Measurements from ENCODE around the gene RASSF7. TPM values are rescaled to one million over a fixed set of nuclear protein-coding genes. Genes with fewer than 3 reads are reported as not detected.

The RASSF7 gene
- total RNA-seq, 2 experiments from 2014 or later = 32.7 to 32.8 TPM

- no peaks in the 10 kb centered on the region for H3K4me1 Mint-ChIP-seq
- DNase-seq = no peak
- no peaks in the 10 kb centered on the region for H3K27me3 Mint-ChIP-seq
- no peaks in the 10 kb centered on the region for H3K36me3 Mint-ChIP-seq (ENCODE audit: low read depth)
- no peak overlapping the region for H3K27ac Mint-ChIP-seq
- H3K4me3 Mint-ChIP-seq = no peak overlapping the region
- ChIA-PET POLR2A (no interaction called here), CTCF (no interaction called here)
- no peaks in the 10 kb centered on the region for H3K9me3 Mint-ChIP-seq
Measured at GRCh38 chr11:550021-550745, 10.6 kb upstream of the RASSF7 start.

- Mint-ChIP-seq H3K27me3 (no peaks in the 10 kb centered on the region), H3K4me3 (no peak overlapping the region), H3K36me3 (ENCODE audit: low read depth) (no peaks in the 10 kb centered on the region), H3K27ac (no peak overlapping the region), H3K4me1 (no peaks in the 10 kb centered on the region), H3K9me3 (no peaks in the 10 kb centered on the region)
- CTCF ChIA-PET = no interaction called here
- DNase-seq = no peak
- POLR2A ChIA-PET = no interaction called here
Measured at GRCh38 chr11:550746-551085, 10.1 kb upstream of the RASSF7 start.

- Mint-ChIP-seq H3K4me3 (no peak overlapping the region), H3K4me1 (no peaks in the 10 kb centered on the region), H3K36me3 (ENCODE audit: low read depth) (no peaks in the 10 kb centered on the region), H3K27me3 (peaks cover under 1% of the 10 kb centered on the region), H3K27ac (no peak overlapping the region), H3K9me3 (no peaks in the 10 kb centered on the region)
- ChIA-PET POLR2A (no interaction called here), CTCF (no interaction called here)
- no peak for DNase-seq
Measured at GRCh38 chr11:551131-551530, 9.6 kb upstream of the RASSF7 start.

GRCh38 chr11:551596-551995 is 9.2 kb upstream of the RASSF7 start:
- ChIA-PET CTCF (no interaction called here), POLR2A (no interaction called here)
- Mint-ChIP-seq H3K27ac (no peak overlapping the region), H3K27me3 (peaks cover 5% of the 10 kb centered on the region), H3K9me3 (no peaks in the 10 kb centered on the region), H3K36me3 (ENCODE audit: low read depth) (no peaks in the 10 kb centered on the region), H3K4me3 (no peak overlapping the region), H3K4me1 (peaks cover 4% of the 10 kb centered on the region)
- DNase-seq = no peak

- CTCF ChIA-PET = interaction anchor here (1.4 to 2.8 kb wide), 3 partner anchors 11 to 171 kb away, joined by 5 to 17 read pairs (median 7); partner anchors contain the start of gene PHRF1
- Mint-ChIP-seq H3K27me3 (peaks cover 12% of the 10 kb centered on the region), H3K4me1 (peaks cover 4% of the 10 kb centered on the region), H3K36me3 (ENCODE audit: low read depth) (no peaks in the 10 kb centered on the region), H3K9me3 (no peaks in the 10 kb centered on the region), H3K4me3 (no peak overlapping the region), H3K27ac (no peak overlapping the region)
- no peak for DNase-seq
- POLR2A ChIA-PET = interaction anchor here (2.0 to 5.9 kb wide), 2 partner anchors 15 to 142 kb away, joined by 11 to 25 read pairs; partner anchors contain the start of genes DEAF1 and TMEM80
Measured at GRCh38 chr11:553083-553987, 7.4 kb upstream of the RASSF7 start.

- Mint-ChIP-seq H3K27ac (no peak overlapping the region), H3K4me3 (no peak overlapping the region), H3K27me3 (peaks cover 12% of the 10 kb centered on the region), H3K36me3 (ENCODE audit: low read depth) (no peaks in the 10 kb centered on the region), H3K9me3 (no peaks in the 10 kb centered on the region), H3K4me1 (peaks cover 4% of the 10 kb centered on the region)
- CTCF ChIA-PET = interaction anchor here (1.1 to 3.1 kb wide), 6 partner anchors 11 to 172 kb away, joined by 4 to 17 read pairs (median 6); partner anchors contain the start of gene PHRF1
- POLR2A ChIA-PET = interaction anchor here (2.0 to 5.9 kb wide), 3 partner anchors 14 to 142 kb away, joined by 11 to 25 read pairs (median 20); partner anchors contain the start of genes DEAF1, PHRF1 and TMEM80
- DNase-seq = no peak
Measured at GRCh38 chr11:553988-554340, 6.8 kb upstream of the RASSF7 start.

- H3K27ac Mint-ChIP-seq = no peak overlapping the region
- peaks cover 4% of the 10 kb centered on the region for H3K4me1 Mint-ChIP-seq
- ChIA-PET CTCF (interaction anchor here (0.6 to 3.1 kb wide), 18 partner anchors 10 to 373 kb away, joined by 3 to 17 read pairs (median 4); partner anchors contain the start of genes DEAF1 and PHRF1), POLR2A (interaction anchor here (0.8 to 5.9 kb wide), 8 partner anchors 9 to 172 kb away, joined by 3 to 25 read pairs (median 8); partner anchors contain the start of genes DEAF1, IRF7, PHRF1 and TMEM80)
- DNase-seq = peak; percentile 77
- peaks cover 12% of the 10 kb centered on the region for H3K27me3 Mint-ChIP-seq
- peak overlapping the region; percentile 39 for H3K4me3 Mint-ChIP-seq
- H3K36me3 Mint-ChIP-seq (ENCODE audit: low read depth) = no peaks in the 10 kb centered on the region
- H3K9me3 Mint-ChIP-seq = no peaks in the 10 kb centered on the region
Measured at GRCh38 chr11:554428-555226, 6.1 kb upstream of the RASSF7 start.

GRCh38 chr11:555227-555779 is 5.5 kb upstream of the RASSF7 start:
- peaks cover 9% of the 10 kb centered on the region for H3K4me1 Mint-ChIP-seq
- no peaks in the 10 kb centered on the region for H3K9me3 Mint-ChIP-seq
- no peak overlapping the region for H3K27ac Mint-ChIP-seq
- H3K4me3 Mint-ChIP-seq = no peak overlapping the region
- ChIA-PET CTCF (interaction anchor here (1.0 to 3.1 kb wide), 11 partner anchors 9 to 171 kb away, joined by 3 to 17 read pairs (median 6); no protein-coding TSS in a partner anchor), POLR2A (interaction anchor here (0.8 to 5.9 kb wide), 7 partner anchors 13 to 171 kb away, joined by 3 to 25 read pairs (median 10); partner anchors contain the start of genes DEAF1, IRF7, PHRF1 and TMEM80)
- H3K36me3 Mint-ChIP-seq (ENCODE audit: low read depth) = no peaks in the 10 kb centered on the region
- peaks cover 15% of the 10 kb centered on the region for H3K27me3 Mint-ChIP-seq
- no peak for DNase-seq

- no peaks in the 10 kb centered on the region for H3K9me3 Mint-ChIP-seq
- DNase-seq = no peak
- H3K4me1 Mint-ChIP-seq = peaks cover 10% of the 10 kb centered on the region
- POLR2A ChIA-PET = interaction anchor here (0.8 to 5.9 kb wide), 8 partner anchors 8 to 170 kb away, joined by 3 to 25 read pairs (median 5); partner anchors contain the start of genes HRAS and PHRF1
- H3K36me3 Mint-ChIP-seq (ENCODE audit: low read depth) = no peaks in the 10 kb centered on the region
- CTCF ChIA-PET = interaction anchor here (1.0 to 3.1 kb wide), 7 partner anchors 9 to 170 kb away, joined by 3 to 17 read pairs (median 7); no protein-coding TSS in a partner anchor
- H3K4me3 Mint-ChIP-seq = peak overlapping the region; percentile 24
- H3K27me3 Mint-ChIP-seq = peaks cover 15% of the 10 kb centered on the region
- H3K27ac Mint-ChIP-seq = no peak overlapping the region
Measured at GRCh38 chr11:555780-556661, 4.7 kb upstream of the RASSF7 start.

- Mint-ChIP-seq H3K9me3 (no peaks in the 10 kb centered on the region), H3K4me1 (peaks cover 15% of the 10 kb centered on the region), H3K4me3 (peak overlapping the region; percentile 24), H3K36me3 (ENCODE audit: low read depth) (no peaks in the 10 kb centered on the region), H3K27me3 (peaks cover 15% of the 10 kb centered on the region), H3K27ac (no peak overlapping the region)
- DNase-seq = no peak
- ChIA-PET CTCF (interaction anchor here (0.9 to 3.1 kb wide), 6 partner anchors 8 to 170 kb away, joined by 3 to 17 read pairs (median 4); no protein-coding TSS in a partner anchor), POLR2A (interaction anchor here (0.8 to 5.9 kb wide), 8 partner anchors 9 to 169 kb away, joined by 3 to 25 read pairs (median 5); partner anchors contain the start of genes HRAS, IRF7 and PHRF1)
Measured at GRCh38 chr11:556662-557256, 4.0 kb upstream of the RASSF7 start.

Data from activated CD4-positive, alpha-beta memory T cell treated with anti-CD3 and anti-CD28 coated beads, Interleukin-2, amount 10 ng/mL, durations not matched to agents 7 days and 5 days (primary cell).